Epithelial cell of prostate (primary cell): ENCODE results near the gene HOGA1.
A peak's percentile ranks its signal among the peaks of the same experiment; 100 is the strongest.
"Not testable (repeated sequence)": the region's sequence is repeated elsewhere in the genome, so short reads cannot be mapped to it uniquely, and the experiment has no call there.

Experiments
- DNase-seq: peaks from one replicate; pipeline ENCODE4 v3.0.0-alpha.2; 2011; ENCODE audit warnings: low read depth, low spot score
- H3K27ac ChIP-seq: fragments of 450-650 bp; 2 replicates; pipeline ENCODE4 v1.5.1; 2017; ENCODE audit warnings: mild to moderate bottlenecking

HOGA1 gene

DNA sequence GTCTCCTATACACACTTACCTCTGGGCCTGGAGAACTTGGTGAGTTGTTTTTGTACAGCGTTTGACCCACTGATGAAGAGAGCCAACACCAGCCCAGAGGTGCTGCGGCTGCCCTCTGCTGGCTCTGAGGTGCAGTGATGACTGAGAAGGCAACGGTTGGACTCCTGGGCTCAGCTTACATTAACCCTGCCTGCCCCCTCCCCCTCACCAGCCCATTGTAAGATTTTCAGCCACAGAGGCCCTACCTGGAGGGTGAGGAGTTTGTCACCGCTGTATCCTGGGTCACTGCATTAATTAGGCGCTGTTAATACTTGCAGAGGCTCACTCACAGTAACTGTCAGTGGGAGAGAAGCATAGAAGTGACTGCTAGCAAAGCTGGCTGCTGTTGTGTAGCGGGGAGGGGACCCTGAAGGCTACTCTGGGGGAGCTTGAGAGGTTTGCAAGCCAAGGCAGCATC lies 30.6 kb upstream of the HOGA1 start:
- H3K27ac ChIP-seq, result peak overlapping the region; percentile 10

DNA sequence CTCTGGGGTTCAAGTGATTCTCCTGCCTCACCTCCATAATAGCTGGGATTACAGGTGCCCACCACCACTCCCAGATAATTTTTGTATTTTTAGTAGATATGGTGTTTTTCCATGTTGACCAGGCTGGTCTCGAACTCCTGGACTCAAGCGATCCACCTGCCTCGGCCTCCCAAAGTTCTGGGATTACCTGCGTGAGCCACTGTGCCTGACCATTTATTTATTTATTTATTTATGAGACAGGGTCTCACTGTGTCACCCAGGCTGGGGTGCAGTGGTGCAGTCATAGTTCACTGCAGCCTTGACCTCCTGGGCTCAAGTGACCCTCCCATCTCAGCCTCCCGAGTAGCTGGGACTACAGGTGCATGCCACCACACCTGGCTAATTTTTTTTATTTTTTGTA lies 29.9 kb upstream of the HOGA1 start:
- H3K27ac ChIP-seq, DNase-seq: not testable (repeated sequence)

More for the DNA sequence above, 30.6 kb upstream of the HOGA1 start:
- DNase-seq, result no peak

DNA sequence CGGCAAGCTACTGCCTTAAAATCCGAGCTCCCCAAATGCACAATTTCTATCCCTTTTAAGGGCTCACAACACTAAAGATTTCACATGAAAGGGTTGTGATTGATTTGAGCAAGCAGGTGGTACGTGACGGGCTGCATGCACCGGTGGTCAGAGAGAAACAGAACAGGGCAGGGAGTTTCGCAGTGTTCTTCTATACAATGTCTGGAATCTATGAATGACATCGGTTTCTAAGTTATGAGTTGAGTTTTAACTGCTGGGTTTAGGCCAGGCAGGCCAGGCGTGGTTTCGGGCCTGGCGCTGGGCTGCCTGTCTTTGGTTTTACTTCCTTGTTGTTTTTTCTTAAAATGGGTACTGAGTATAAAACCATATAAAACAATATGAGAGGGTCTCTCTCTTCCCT lies 28.6 kb upstream of the HOGA1 start:
- H3K27ac ChIP-seq, DNase-seq: not testable (repeated sequence)

DNA sequence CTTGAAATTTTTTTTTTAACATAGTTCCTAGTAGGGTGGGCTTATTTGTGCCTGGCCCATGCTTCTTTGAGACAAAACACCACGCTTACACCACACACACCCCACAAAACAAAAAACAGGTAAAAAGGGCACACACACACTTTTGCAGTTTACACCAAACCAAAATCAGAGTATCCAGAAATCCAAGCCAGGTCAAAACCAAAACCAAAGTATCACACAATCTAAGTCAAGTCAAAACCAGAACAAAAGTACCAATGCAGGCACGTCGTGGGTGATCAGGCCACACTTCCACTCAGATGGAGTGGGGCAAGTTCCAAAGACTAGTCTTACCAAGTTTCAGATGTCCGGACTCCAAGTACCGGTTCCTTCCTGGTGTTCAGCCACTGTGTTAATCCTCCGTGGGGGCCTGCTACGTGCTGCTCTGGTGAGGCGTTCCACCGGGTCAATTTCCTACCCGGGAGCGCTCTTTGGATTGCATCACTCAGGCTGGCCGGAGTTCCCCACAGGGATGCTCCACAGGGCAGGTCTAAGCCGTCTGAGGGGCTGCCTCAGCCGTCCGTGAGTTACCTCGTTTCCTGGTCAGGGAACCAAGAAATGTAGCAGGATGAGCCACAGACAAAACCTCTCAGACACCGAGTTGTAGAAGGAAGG lies 23.3 kb upstream of the HOGA1 start:
- DNase-seq, result not testable (repeated sequence)

DNA sequence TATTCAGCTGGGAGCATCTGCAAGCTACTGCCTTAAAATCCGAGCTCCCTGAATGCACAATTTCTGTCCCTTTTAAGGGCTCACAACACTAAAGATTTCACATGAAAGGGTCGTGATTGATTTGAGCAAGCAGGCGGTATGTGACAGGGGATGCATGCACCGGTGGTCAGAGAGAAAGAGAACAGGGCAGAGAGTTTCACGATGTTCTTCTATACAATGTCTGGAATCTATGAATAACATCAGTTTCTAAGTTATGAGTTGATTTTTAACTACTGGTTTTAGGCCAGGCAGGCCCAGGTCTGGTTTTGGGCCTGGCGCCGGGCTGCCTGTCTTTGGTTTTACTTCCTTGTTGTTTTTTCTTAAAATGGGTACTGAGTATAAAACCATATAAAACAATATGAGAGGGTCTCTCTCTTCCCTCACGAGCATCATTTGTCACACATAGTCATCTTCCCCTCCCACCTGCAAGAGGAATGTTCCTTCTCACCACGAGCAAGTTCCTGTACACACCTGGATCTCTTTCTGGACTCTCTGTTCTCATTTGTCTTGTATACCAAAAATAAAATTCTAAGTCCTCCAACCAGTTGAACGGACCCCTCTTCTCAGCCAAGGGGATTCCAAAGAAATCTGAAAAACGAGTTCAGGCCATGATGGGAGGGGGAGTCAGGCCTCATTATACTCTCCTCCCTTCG lies 22.7 kb upstream of the HOGA1 start:
- not testable (repeated sequence) for DNase-seq, H3K27ac ChIP-seq

More for the DNA sequence above, 23.3 kb upstream of the HOGA1 start:
- not testable (repeated sequence) for H3K27ac ChIP-seq

DNA sequence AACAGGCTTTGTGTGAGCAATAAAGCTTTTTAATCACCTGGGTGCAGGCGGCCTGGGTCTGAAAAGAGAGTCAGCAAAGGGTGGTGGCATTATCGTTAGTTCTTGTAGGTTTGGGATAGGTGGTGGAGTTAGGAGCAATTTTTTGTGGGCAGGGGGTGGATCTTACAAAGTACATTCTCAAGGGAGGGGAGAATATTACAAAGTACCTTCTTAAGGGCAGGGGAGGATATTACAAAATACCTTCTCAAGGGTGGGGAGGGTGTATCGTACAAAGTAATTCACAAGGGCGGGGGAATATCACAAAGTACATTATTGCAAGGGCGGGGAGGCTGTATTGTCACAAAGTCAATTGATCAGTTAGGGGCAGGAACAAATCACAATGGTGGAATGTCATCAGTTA lies 21.9 kb upstream of the HOGA1 start:
- DNase-seq, H3K27ac ChIP-seq: not testable (repeated sequence)

DNA sequence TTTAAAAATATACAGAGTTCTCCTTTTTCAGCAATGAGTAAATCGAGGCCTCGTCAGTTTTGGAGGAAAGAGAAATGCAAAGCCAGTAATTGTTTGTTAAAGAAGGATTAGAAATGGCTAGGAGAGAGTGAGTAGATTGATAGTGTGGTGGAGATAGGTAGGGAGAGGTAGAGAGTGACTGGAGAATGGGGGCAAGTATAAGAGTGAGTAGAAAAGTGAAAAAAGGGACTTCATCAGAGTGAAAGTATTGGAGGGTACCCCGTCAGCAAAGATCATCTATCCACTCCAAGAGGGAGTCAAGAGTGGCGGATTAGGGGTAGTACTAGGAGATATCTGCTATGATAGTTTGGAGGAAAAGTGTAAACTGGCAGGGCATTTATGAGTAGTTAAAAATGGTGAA lies 20.9 kb upstream of the HOGA1 start:
- no peak overlapping the region for H3K27ac ChIP-seq
- no peak for DNase-seq

DNA sequence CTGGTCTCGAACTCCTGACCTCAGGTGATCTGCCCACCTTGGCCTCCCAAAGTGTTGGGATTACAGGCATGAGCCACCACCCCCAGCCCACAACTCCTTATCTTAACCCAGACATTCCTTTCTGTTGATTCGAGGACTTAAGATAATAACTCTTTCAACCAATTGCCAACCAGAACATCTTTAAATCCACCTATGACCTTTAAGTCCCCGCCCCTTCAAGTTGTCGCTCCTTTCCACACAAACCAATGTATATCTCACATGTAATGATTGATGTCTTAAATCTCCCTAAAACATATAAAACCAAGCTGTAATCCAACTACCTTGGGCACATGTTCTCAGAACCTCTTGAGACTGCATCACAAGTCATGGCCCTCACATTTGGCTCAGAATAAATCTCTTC lies 19.4 kb upstream of the HOGA1 start:
- no peak overlapping the region for H3K27ac ChIP-seq
- no peak for DNase-seq

DNA sequence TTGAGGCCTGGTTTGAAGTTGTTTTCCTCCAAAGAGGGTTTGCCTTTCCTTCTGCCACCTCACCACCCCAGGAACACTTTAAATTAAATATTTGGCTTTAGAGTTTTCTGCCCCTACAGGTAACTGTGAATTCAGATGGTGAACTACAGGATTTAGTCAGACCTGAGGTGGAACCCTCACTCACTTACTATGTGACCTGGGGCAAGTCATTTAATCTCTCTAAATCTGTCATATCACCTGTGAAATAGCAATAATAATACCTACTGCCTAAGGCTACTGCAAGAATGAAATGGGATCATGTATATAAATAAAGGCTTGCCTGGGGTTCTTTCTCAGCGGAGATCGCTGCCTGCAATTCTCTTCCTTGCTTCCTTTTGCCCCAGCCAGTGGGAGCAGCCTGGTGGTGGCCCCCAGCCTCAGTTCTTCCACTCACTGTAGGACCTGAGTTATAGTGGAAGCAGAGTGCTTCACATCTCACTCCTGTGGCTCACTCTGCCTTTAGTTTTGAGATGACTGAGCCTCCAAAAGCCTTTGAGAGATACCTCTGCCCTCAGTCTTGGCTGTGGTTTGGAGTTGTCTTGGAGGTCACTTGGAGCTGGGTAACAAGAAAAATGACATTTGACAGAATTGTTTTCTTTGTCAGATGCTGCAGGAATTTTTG lies 17.7 kb upstream of the HOGA1 start:
- H3K27ac ChIP-seq, result no peak overlapping the region
- no peak for DNase-seq

DNA sequence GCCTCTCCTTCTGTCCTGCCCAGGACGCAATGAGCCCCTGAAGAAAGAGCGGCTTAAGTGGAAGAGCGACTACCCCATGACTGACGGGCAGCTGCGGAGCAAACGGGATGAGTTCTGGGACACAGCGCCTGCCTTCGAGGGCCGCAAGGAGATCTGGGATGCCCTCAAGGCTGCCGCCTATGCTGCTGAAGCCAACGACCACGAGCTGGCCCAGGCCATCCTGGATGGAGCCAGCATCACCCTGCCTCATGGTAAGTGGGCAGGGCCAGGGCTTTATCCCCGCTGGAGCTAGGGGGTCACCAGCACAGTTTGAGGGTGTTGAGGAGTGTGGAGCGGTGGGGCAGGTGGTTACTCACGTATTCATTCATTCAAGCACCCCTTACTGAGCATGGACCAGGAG lies 16.3 kb upstream of the HOGA1 start:
- no peak for DNase-seq
- no peak overlapping the region for H3K27ac ChIP-seq

DNA sequence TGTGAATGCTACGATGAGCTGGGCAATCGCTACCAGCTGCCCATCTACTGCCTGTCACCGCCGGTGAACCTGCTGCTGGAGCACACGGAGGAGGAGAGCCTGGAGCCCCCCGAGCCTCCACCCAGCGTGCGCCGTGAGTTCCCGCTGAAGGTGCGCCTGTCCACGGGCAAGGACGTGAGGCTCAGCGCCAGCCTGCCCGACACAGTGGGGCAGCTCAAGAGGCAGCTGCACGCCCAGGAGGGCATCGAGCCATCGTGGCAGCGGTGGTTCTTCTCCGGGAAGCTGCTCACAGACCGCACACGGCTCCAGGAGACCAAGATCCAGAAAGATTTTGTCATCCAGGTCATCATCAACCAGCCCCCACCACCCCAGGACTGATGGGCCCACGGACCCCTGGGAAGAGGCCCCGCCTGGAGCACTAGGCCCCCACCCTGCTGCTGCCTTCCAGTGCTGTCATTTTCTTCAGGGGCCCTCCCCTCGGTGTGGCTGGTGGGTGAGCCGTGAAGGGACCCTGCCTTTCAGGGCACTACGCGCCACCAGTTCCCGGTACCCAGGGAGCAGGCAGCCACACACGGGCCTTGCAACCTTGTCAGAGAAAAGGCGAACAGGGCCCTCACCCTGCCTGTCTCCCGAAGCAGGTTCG lies 13.9 kb upstream of the HOGA1 start:
- H3K27ac ChIP-seq, result peak overlapping the region; percentile 97
- DNase-seq, result no peak

DNA sequence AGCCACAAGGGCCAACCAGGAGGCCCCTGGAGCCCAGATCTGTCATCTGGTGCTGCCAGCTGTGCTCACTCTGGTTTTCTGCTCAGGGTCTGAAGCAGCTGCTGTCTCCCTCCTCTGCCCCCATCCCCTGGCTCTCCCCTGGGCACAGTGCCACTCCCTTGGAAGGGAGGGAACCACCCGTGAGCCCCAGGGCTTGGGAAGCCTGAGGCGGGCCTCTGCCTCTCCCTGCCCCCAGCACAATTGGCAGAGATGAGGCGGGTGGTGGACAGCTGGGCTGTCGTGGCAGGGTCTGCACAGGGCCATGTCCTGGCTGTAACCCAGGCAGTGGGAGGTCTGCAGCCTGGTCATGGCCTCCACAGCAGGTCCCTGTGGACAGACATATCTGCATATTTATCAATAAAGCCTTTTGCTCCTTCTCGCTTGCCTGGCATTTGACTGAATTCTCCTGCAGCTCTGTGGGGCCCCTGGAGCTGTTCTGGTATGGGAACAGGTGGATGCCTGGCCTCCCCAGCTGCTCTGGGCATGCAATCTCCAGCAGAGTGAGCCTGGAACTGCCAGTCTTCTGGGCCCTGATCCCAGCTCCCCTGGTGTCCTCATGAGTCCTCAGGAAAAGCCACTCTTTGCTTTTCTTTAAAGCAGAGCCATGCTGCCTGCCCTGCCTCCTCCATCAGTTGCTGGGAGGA lies 13.3 kb upstream of the HOGA1 start:
- peak overlapping the region; percentile 97 for H3K27ac ChIP-seq
- no peak for DNase-seq

DNA sequence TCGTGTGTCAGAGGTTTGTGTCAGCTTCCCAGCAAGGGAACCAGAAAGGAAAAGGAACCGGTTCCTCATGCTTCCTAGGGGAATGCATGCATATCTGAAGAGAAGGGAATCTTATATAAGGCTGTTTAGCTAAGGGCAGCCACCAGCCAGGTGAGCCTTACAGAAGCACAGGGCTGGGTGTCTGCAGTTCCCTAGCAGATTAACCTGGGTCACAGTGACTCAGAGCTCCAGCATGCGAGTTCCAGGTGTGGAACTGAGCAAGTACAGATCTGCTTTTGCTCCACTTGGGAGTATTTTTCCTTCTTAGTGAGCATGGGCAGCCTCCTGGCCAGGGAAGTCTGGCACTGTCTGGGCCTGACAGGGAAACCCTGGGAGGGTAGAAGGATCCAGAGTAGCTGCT lies 12.6 kb upstream of the HOGA1 start:
- peak overlapping the region; percentile 97 for H3K27ac ChIP-seq
- peak; percentile 84 for DNase-seq

DNA sequence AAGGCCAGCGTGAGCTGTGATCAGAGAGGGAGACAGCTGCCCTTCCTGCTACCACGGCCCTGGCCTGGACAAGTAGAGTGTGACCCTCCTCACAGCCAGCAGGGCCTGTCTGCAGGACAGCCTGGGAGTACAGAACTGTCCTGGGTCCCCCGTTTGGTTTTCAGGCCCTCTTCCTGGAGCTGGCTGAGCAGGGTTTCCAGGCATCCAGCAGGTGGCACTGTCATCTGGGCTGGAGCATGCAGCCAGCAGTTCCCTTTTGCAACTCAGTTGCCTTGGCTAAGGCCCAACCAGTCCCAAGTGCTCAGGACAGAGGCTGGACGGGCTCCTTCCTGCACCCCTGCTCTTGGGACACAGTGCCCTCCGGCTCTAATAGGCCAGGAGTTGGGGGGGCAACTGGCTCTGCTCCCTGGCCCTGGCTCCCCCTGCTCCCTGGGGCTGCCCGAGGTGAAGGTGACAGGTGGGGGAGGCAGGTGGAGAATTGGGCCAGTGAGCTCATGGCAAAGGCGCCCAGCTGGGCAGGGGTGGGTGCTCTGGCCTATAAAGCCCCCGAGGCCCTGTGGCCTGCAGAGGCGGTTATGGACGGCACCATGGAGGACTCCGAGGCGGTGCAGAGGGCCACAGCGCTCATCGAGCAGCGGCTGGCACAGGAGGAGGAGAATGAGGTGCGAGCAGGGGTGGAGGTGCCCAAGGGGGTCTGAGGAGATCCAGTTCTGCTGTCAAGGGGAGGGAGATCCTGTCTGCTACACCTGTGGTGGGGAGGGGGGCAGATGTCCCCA lies 11.8 kb upstream of the HOGA1 start, which contains the start of gene ANKRD2:
TSS of gene ANKRD2 (plus strand) at position 566 of the 776 bp plus-strand sequence. CDS start at position 576, 10 bp downstream.
- peak; percentile 43 for DNase-seq
- peak within 1 kb of the TSS; percentile 97 for H3K27ac ChIP-seq

DNA sequence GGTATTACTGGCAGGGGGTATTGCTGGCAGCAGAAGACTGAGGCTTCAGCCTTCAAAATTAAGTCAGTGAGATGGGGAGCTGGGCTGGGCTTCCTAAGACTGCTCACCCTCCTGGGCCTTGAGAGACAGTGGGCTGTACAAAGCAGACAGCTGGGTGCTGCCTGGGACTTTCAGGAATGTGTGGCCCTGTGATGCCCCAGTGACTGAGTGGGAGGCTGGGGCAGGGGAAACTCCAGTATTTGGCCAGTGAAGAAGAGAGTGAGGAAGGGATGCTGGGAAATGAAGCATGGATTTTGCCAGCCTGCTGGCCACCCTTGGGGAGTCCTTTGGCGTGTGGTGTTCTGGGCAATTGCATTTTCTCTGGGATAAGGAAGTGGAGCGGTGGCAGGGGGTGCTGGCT lies 11.2 kb upstream of the HOGA1 start:
- H3K27ac ChIP-seq, result peak overlapping the region; percentile 97
- DNase-seq, result no peak

DNA sequence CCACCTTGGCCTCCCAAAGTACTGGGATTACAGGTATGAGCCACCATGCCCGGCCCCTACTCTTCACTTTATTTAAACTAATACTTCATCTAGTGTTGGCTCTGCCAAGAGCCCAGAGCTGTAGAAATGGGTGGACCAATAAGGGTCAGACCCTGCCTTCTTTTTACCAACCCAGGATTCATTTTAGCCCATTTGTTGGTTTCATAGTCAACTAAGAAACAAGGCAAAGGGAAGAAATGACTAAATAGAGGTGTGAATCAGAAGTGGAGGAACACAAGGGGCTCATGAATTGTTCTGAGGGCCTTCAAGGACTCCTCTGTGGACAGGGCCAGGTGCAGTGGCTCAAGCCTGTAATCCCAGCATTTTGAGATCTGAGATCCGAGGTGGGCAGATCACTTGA lies 10.5 kb upstream of the HOGA1 start:
- no peak overlapping the region for H3K27ac ChIP-seq
- no peak for DNase-seq

DNA sequence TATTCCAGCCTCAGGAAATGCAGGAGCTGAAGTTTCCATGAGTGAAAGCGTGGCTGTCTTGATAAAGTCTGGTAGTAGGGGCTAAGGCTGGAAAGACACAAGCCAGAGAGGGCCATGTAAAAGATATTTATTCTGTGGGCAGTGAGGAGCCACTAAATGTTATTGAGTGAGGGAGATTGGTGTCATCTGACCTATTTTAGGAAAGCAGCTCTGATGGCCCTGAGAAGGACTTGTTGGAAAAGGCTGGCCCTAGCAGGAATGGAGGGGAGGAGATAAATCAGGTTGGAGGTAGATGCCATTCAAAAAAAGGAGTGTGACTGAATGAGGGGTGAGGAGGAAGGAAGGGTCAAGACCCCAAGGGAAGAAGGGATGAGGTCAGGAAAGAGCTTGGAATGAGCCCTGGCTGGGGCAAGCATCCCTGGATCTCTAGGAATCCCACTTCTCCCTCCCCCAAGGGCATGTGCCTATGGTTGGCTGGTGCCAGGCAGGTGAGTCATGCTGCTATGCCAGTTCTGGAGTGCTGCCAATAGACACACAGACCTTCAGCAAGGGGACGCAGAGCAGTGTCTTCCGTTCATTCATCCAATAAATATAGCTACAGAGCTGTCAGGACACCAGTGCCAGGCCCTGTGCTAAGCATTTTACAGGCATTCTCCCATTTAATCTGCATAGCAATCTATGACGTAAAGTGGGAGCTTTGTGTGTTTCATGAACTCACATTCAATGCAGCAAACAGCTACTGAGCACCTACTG lies 9.6 kb upstream of the HOGA1 start:
- H3K27ac ChIP-seq, result peak overlapping the region; percentile 44
- DNase-seq, result peak; percentile 69

DNA sequence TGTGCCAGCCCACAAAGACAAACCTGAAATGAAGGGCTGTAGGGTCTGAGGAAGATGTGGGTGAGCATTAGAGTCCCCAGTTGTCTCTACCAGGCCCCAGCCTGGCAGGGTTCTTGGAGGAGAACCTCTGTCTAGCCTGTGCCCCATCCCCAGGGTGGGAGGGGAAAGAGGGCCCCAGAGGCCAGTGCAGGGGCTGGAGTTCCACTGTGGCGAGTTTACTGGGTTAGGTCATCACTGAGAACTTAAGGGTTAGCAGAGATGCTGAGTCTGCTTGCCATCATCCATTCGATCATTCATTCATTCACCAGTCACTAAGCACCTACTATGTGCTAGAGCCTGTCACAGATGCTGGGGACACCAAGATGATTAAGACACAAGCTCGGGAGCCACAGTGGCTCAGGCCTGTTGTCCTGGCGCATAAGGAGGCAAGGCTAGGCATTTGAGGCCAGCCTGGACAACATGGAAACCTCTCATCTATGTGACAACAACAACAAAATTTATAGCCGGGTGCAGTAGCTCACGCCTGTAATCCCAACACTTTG lies 9.0 kb upstream of the HOGA1 start:
- no peak for DNase-seq
- H3K27ac ChIP-seq, result peak overlapping the region; percentile 44
